HG02852 (cell line): ENCODE results near the gene TBCD.

Experiments used
- ATAC-seq: cut with Tn5 transposase; IDR thresholded peaks from one replicate; pipeline ENCODE4 v1.9.1; 2021; ENCODE audit warnings: mild to moderate bottlenecking, moderate library complexity; ENCODE audit not compliant: unreplicated experiment

TBCD gene

GRCh38 chr17:82831041-82831817 is 79.4 kb downstream of the TBCD start:
- no peak for ATAC-seq

GRCh38 chr17:82831818-82832200 is 79.9 kb downstream of the TBCD start:
- no peak for ATAC-seq

GRCh38 chr17:82832411-82832810 is 80.5 kb downstream of the TBCD start:
- ATAC-seq = no peak

GRCh38 chr17:82832881-82833475 is 81.1 kb downstream of the TBCD start:
- no peak for ATAC-seq

DNA sequence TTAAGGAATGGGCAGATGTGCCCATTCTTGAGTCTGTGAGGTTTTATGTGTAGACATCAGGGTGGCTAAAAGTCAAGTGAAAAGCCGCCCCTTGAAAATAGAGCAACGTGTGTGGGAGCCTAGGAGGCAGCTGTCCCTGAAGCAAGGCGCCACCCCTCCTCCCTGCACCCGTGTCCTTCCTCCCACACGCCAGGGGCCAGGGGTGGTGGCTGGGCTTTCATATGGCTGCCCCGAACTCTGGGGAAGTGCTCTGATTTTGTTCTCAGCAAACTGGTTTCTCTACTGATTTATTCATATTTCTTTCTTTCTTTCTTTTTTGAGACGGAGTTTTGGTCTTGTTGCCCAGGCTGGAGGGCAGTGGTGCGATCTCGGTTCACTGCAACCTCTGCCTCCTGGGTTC is 83.3 kb downstream of the TBCD start:
- no peak for ATAC-seq

GRCh38 chr17:82835766-82836512 is 84.1 kb downstream of the TBCD start:
- no peak for ATAC-seq

GRCh38 chr17:82836823-82837357 is 85.0 kb downstream of the TBCD start:
- ATAC-seq = no peak

- ATAC-seq = no peak
These were observed 85.9 kb downstream of the TBCD start for GRCh38 chr17:82837586-82838320.

- ATAC-seq = no peak
These were observed 86.7 kb downstream of the TBCD start for GRCh38 chr17:82838386-82839063.

- no peak for ATAC-seq
These were observed 87.9 kb downstream of the TBCD start, which contains the start of gene ZNF750 for GRCh38 chr17:82839617-82840292. TSS of gene ZNF750 (minus strand) at chr17:82840022. CDS start at chr17:82832454, 7,568 bp downstream.

DNA sequence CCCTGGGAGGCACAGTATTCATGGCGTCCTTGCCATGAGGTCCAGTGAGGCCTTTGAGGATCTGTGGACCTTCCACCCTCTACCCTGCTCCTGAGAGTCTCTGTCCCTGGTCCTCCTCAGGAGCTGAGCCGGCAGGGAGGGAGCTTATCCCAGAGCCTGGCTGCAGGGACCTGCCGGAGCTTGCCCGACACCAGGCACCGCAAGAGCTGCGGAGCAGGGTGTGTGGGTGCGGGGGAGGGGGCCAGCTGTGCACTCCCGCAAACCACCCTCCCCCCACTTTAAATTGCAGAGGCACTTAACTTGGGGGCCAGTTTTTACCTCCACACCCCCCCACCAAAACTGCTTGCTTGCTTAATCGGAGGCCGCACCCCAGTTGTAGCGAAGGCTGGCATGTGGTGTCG is 88.6 kb downstream of the TBCD start:
- no peak for ATAC-seq

GRCh38 chr17:82841921-82842596 is 90.2 kb downstream of the TBCD start:
- ATAC-seq = no peak

DNA sequence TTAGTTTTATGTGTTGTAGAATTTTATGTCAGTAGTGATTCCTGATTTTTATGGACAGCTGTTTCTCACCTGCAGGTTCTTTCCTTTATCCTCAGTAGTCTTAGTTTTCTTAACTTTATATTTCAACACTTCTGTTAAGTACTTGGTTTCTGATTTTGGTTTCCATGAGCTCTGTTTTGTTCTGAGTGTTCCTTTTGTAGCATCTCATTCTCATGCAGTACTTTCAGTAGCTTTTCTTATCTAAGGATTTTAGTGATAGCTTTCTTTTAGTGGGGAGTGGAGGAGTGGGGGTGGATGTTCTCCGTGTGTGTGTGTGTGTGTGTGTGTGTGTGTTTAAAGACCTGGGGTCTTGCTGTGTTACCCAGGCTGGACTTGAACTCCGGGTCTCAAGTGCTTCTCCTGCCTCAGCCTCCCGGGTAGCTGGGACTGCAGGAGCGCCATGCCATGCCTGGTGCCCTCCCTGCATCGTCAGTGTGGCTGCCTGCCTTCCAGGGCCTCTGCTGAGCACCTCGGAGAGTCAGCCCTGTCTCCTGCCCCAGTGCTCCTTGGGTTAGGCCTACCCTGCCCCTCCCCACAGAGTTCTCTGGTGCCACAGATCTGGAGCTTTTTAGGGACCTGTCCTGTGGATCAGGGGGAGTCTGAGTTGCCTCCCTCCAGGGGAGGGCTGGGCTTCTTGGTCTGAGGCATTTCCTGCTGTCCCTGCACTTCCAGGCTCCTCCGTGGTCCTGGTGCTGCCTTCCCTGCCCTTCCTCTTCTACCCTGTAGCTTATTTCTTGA is 92.2 kb downstream of the TBCD start:
- no peak for ATAC-seq

DNA sequence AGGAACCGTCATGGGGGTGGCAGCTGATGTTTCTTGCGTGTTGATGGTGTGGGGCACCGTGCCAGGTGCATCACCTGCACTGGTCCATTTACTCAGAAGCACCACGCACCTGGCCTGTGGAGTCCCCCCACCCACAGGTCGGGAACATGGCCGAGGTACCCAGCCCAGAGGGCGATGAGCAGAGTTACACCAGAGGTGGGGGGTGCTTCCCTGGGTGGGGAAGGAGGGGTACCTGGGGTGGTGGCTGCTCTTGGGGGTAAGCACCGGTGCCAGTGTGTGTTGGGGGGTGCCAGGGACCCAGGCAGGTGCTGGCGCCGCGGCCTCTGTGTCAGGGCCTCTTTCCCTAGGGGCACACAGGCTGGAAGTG is 92.9 kb downstream of the TBCD start:
- no peak for ATAC-seq

- ATAC-seq = no peak
These were observed 93.4 kb downstream of the TBCD start for GRCh38 chr17:82845163-82845807.

DNA sequence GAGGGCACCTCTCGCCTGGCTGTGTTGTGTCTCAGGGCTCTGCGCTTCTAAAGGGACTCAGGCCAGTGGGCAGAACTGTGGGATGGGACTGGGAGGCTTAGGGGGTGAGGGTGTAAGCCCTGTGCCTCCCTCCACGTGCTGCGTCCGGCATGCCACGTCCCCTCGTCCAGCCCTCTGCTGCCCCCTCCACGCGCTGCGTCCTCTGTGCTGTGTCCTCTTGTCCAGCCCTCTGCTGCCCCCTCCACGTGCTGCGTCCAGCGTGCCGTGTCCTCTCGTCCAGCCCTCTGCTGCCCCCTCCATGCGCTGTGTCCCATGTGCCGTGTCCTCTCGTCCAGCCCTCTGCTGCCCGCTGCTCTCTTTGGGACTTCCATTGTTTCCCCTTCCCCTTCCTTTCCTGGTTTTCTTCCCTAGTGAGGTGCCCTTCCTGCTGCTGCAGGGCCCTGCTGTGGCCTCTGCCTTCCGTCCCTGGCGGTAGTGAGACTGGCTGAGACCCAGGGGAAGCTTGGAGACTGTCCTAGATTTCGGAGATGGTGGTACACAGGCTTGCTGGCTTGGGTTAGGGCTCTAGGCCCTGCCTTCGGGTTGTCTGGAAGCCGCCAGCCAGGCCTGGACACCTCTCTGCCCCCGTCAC is 94.3 kb downstream of the TBCD start:
- ATAC-seq = no peak

DNA sequence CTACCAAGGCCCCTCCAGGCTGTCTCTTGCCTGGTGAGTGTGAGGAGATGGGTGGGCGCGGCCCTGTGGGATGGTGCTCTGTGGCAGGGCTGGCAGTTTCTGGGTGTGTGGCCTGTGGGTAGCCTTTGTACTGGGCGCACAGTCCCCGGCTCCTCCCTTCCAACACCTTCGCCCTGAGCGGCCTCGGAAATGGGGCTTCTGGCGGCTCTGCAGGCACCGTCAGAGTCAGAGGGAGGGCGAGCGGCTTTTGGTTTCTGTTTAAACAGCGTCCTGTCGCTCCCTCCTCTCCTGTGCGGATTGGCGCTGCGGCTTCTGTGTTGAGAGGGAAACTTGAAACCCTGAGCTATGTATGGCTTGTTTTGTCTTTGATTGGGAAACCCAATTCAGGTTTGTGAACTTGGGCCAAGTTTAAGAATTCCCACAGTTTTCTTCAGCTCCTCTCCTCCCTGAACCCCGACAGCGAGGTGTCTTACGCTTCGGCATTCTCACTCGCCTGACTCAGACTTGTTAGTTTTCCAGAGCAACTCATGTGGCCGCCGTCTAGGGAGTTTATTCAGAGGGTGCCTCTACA is 96.2 kb downstream of the TBCD start:
- ATAC-seq = no peak
